GM12891 (cell line): Measurements from ENCODE around the gene COA5.
"Not testable (repeated sequence)": the region's sequence is repeated elsewhere in the genome, so short reads cannot be mapped to it uniquely, and the experiment has no call there.

Source experiments
- DNase-seq: peaks from one replicate; pipeline ENCODE4 v3.0.0; 2011; ENCODE audit warnings: low spot score; ENCODE audit not compliant: insufficient read length
- FAIRE-seq: peaks from 2 replicates; lab custom pipeline; 2011; peaks lifted over from hg19 to GRCh38; lab: Jason Lieb, UNC
- PAX5 ChIP-seq: IDR thresholded peaks from 2 replicates; pipeline ENCODE4 v1.6.1; 2011; ENCODE audit warnings: low read length, moderate library complexity, mild to moderate bottlenecking; ENCODE audit not compliant: insufficient read depth, severe bottlenecking
- POLR2A ChIP-seq: IDR thresholded peaks from 2 replicates; pipeline ENCODE4 v1.6.1; 2011; ENCODE audit warnings: low read depth, low read length, control low read depth
- POLR2AphosphoS5 ChIP-seq: IDR thresholded peaks from 2 replicates; pipeline ENCODE4 v1.6.1; 2011; ENCODE audit warnings: low read depth, low read length, control low read depth
- POU2F2 ChIP-seq: IDR thresholded peaks from 2 replicates; pipeline ENCODE4 v1.6.1; 2011; ENCODE audit warnings: low read depth, mild to moderate bottlenecking, control low read depth, low read length, moderate library complexity
- SPI1 ChIP-seq: IDR thresholded peaks from 2 replicates; pipeline ENCODE4 v1.6.1; 2011; ENCODE audit warnings: low read depth, low read length, control low read depth
- TAF1 ChIP-seq: IDR thresholded peaks from 2 replicates; pipeline ENCODE4 v1.6.1; 2011; ENCODE audit warnings: low read depth, low read length, control low read depth

COA5 gene

DNA sequence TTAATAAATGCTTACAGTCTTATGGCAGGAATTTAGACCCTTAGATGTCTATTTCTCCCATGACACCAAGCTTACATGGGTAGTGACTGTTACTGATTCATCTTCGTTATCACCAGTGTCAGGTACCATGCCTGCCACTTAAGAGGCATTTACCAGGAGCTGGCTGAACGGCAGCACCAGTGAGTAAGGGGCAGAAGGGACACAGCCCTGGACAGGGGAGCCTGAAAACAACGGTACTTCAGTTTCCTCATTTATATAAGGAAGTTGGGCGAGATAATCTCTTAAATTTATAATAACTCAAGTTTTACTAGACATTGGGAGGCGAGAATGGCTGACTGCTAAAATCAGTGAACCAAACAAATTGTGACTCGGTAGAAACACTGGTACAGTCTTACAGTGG lies 1.2 kb downstream of the COA5 start:
- DNase-seq (no peak), FAIRE-seq (no peak)
- TF ChIP-seq SPI1 (no peak), PAX5 (no peak)

DNA sequence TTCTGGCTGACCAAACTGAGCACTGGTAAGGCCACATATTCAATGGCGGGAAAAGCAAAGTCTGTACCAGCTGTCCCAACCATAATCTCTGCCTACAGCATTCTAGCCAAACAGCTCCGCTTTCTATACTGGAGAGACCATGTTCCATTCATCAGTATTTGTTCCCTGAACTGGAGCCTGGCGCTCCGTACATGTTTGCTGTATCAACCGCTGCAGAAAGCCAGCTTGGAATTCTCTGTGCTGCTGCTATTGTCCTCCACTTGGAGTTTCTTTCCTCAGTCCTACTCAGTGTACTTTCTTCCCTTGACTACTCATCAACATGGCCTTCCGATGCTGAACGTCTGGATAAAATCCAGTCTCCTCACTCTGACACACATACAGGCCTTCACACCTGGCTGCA lies 1.9 kb downstream of the COA5 start:
- FAIRE-seq: no peak
- no peak for DNase-seq
- TF ChIP-seq PAX5: no peak
- TF ChIP-seq TAF1: no peak
- no peak for TF ChIP-seq POLR2A
- TF ChIP-seq POU2F2: no peak
- no peak for TF ChIP-seq POLR2AphosphoS5
- TF ChIP-seq SPI1: no peak

DNA sequence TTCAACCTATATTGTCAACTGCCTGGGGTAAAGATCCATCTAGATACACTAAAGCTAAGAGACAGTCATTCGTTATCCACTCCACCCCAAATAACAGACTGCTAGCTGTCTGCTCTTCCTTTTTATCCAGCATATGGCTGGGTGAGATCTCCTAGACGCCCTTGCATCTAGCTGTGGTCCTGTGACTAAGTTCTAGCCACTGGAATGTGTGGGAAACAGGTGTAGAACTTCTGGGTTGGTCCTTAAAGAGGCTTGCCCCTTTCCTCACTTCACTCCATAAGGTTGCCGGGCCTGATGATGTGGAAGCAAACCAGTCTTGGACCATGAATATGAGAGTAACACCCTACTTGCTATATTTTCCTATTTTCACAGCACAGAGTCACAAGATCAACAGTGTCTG lies 3.2 kb downstream of the COA5 start:
- DNase-seq (no peak), FAIRE-seq (no peak)
- TF ChIP-seq POLR2AphosphoS5 (no peak), PAX5 (no peak), SPI1 (no peak), POU2F2 (no peak), TAF1 (no peak), POLR2A (no peak)

DNA sequence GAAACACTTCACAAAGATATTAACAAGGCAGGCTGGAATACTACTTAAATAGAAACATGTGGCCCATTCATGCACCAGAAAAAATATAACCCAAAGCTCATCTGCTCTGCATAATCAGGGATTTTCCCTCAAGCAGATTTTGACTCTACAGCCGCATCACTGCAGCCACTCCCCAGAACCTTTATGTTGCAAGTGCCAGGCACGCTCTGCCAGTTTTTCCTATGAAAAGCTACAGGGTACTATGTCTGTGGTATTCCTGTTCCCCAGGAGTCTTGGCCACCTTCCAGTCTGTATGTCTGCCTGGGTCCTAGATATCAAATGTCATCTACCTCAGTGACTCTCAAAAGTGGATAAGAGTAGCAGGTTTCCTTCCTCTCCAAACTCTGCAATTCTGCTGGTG lies 3.8 kb downstream of the COA5 start:
- no peak for DNase-seq
- TF ChIP-seq POLR2AphosphoS5 (no peak), POU2F2 (peak; percentile 61; the same call in 1 of the 2 replicates)
- no peak for FAIRE-seq

DNA sequence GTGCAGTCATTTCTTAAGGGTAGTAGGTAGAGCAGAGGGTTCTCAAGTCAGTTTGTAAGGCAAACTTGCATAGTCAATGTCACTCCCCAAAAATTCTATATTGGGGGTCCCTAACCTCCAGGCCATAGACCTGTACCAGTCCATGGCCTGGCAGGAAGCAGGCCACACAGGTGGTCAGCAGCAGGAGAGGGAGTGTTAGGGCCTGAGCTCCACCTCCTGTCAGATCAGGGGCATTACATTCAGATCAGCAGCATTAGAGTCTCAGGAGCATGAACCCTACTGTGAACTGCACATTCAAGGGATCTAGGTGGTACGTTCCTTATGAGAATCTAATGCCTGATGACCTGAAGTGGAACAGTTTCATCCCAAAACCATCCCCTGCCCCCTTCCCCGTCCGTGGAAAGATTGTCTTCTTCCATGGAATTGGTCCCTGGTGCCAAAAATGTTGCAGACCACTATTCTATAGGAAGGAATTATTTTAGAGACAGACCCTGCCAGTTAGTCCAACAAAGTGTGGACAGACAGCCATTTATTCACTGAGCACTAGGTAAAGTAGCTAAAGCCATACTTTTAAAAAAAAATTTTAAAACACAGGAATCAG lies 6.7 kb downstream of the COA5 start:
- TF ChIP-seq POLR2A (peak; percentile 33; the same call in 1 of the 2 replicates), POU2F2 (no peak)
- FAIRE-seq (peak; percentile 77), DNase-seq (no peak)

DNA sequence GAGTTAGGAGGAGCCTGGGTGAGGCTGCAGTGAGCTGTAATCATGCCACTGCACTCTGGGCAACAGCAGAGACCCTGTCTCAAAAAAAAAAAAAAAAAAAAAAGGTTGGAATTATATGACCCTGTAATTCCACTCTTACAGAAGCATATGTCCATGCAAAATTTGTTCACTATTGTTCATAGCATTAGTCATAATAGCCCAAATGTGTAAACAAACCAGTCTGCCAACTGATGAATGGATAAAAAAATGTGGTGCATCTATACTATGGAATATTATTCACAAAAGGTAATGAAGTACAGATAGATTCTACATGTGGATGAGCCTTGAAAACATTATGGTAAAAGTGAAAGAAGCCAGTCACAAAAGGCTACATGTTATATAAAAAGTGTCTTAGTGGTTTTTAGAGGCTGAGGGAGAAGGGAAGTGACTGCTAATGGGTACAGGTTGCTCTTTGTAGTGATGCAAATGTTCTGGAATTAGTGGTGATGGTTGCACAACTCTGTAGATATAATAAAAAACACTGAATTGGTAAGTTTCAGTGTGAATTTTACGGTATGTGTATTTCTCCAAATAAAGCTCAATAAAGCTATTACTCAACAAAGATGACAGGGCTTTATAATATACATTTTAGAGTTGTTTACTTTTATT lies 9.4 kb downstream of the COA5 start:
- TF ChIP-seq PAX5 (no peak), SPI1 (0 out of 2 replicates have a peak, but pooled peaks have one; percentile 4), POLR2AphosphoS5 (no peak), TAF1 (no peak)
- DNase-seq: no peak
- no peak for FAIRE-seq

DNA sequence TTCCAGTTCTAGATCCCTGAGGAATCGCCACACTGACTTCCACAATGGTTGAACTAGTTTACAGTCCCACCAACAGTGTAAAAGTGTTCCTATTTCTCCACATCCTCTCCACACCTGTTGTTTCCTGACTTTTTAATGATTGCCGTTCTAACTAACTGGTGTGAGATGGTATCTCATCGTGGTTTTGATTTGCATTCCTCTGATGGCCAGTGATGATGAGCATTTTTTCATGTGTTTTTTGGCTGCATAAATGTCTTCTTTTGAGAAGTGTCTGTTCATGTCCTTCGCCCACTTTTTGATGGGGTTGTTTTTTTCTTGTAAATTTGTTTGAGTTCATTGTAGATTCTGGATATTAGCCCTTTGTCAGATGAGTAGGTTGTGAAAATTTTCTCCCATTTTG lies 13.6 kb downstream of the COA5 start:
- not testable (repeated sequence) for FAIRE-seq, DNase-seq

DNA sequence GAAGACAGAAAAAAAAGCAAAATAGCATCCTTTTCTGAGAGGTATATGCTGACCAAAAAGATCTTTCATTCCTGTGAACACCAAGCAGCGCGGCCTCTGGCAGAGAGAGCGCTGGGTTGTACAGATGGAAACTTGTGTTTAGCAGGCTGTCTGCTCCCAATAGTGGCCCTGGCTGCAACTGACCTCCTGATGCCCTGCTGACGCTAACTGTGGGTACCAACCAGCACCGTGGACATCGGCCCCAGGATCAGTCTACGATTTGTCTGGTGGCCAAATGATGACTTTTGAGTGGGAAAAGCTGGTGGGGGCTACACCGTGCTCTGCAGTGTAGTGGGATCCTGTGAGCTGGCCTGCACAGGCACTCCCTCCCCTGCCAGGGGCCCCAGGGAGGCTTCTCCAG lies 15.7 kb downstream of the COA5 start:
- FAIRE-seq (no peak), DNase-seq (no peak)
- no peak for TF ChIP-seq POLR2A
- no peak for TF ChIP-seq POLR2AphosphoS5
- no peak for TF ChIP-seq PAX5
- no peak for TF ChIP-seq SPI1
- TF ChIP-seq TAF1: no peak
- no peak for TF ChIP-seq POU2F2

DNA sequence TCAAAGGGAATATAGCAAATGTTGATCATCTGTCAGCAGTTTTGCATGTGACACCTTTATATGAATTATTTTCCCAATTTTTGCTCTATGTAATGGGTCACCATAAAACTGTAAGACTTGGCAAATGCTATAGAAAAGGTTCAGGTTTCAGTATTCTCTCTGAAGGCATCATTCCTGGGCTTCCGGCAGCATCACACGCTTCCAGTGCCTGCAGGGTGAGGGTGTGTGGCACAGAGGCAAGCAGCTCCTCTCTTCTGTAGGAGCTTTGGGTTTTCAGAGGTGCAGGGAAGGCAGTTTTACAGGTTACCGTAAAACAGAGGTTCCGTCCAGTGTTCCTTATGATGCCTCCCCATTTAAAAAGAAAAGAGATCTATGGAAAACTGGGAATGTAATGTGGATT lies 18.8 kb downstream of the COA5 start:
- DNase-seq (no peak), FAIRE-seq (no peak)
- TF ChIP-seq POLR2AphosphoS5 (no peak), POLR2A (no peak), PAX5 (no peak), TAF1 (no peak), SPI1 (no peak), POU2F2 (no peak)

DNA sequence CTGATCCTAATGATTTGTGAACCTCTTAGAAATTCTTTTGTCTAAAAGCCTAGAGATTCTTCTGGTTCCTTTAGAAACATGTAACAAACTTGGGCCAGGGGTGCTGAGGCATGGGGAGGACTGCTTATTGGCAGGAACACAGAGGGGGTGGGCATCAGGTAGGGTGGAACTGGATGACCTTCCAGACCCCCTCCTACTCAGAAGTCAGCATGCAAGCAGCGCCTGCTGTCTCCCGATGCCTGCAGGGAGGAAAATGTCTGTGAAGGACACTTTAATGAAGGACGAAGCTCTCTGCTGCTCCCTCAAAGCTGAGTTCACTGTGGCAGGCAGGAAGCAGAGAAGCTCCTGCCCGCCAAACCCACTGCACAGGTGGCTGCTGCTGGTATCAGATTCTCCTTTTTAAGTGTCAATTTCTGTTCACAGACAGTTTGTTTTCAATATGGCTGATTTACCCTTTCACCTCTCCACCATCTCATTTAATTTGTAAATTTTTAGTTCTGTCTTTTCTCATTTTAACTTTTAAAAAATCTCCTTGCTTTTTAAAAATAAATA lies 19.4 kb downstream of the COA5 start:
- FAIRE-seq (no peak), DNase-seq (no peak)
- TF ChIP-seq TAF1 (no peak), POLR2AphosphoS5 (no peak), PAX5 (no peak), POU2F2 (no peak), SPI1 (no peak), POLR2A (no peak)
